Neural cell (in vitro differentiated cells): ENCODE results near the gene TCL1A.

Experiments
- EP300 ChIP-seq: fragments of 450-650 bp; conservative IDR thresholded peaks from 2 replicates; pipeline ENCODE4 v1.6.1; 2014; ENCODE audit warnings: antibody characterized with exemption, mild to moderate bottlenecking, moderate library complexity; ENCODE audit not compliant: poor library complexity, severe bottlenecking
- POLR2AphosphoS5 ChIP-seq: IDR thresholded peaks from 2 replicates; pipeline ENCODE4 v1.6.1; 2012
- RAD21 ChIP-seq: fragments of 450-650 bp; conservative IDR thresholded peaks from 2 replicates; pipeline ENCODE4 v1.6.1; 2014; ENCODE audit warnings: antibody characterized with exemption, mild to moderate bottlenecking, moderate library complexity
- TF ChIP-seq, protein P1 (sequence below): fragments of 450-650 bp; IDR thresholded peaks from 2 replicates; pipeline ENCODE4 v1.5.1; 2014; ENCODE audit warnings: antibody characterized with exemption, mild to moderate bottlenecking, moderate library complexity; ENCODE audit not compliant: poor library complexity, severe bottlenecking

DNA sequence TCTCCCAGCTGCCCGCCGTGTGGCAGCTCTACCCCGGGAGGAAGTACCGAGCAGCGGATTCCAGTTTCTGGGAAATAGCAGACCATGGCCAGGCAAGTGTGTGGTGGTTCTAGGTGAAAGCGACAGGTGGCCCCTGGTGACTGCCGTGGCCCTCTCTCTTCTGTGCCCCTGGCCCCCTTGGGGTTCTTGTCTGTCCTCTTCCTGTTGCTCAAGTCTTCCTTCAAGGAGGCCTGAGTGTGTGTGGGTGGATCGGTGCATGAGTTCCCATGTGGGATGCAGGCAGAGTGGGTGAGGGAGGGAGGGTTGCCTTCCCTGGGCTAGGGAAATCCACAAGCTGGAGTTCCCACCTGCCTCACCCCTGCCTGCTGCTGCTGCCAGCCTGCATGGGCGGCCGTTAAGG is 23.1 kb downstream of the TCL1A start:
- TF ChIP-seq POLR2AphosphoS5 (no peak), RAD21 (no peak), EP300 (no peak)
- TF ChIP-seq, protein P1, sequence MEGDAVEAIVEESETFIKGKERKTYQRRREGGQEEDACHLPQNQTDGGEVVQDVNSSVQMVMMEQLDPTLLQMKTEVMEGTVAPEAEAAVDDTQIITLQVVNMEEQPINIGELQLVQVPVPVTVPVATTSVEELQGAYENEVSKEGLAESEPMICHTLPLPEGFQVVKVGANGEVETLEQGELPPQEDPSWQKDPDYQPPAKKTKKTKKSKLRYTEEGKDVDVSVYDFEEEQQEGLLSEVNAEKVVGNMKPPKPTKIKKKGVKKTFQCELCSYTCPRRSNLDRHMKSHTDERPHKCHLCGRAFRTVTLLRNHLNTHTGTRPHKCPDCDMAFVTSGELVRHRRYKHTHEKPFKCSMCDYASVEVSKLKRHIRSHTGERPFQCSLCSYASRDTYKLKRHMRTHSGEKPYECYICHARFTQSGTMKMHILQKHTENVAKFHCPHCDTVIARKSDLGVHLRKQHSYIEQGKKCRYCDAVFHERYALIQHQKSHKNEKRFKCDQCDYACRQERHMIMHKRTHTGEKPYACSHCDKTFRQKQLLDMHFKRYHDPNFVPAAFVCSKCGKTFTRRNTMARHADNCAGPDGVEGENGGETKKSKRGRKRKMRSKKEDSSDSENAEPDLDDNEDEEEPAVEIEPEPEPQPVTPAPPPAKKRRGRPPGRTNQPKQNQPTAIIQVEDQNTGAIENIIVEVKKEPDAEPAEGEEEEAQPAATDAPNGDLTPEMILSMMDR: no peak
